B cell (primary cell): Measurements from ENCODE around the gene ZBTB3. TPM values are rescaled to one million over a fixed set of nuclear protein-coding genes. Genes with fewer than 3 reads are reported as not detected.
A peak's percentile ranks its signal among the peaks of the same experiment; 100 is the strongest.

Experiments used
- ATAC-seq: fragments of 200-7000 bp; cut with Tn5 transposase; one replicate; pipeline ENCODE4 v1.10.0; 2021; ENCODE audit warnings: low read depth, mild to moderate bottlenecking, moderate number of reproducible peaks, moderate library complexity
- CTCF ChIA-PET: fragments of 350-600 bp; sonication (Branson Sonifier 250); formaldehyde crosslinking; loops from one replicate; lab custom pipeline; 2021; ENCODE audit warnings: antibody characterized with exemption, inconsistent platforms; lab: Charles Lee
- POLR2A ChIA-PET: fragments of 350-600 bp; sonication (Branson Sonifier 250); formaldehyde crosslinking; loops from one replicate; lab custom pipeline; 2021; ENCODE audit warnings: antibody characterized with exemption; lab: Charles Lee
- DNase-seq: peaks from one replicate; pipeline ENCODE4 v3.0.0; 2013
- H2AFZ ChIP-seq: 2 replicates; pipeline ENCODE4 v1.6.1; 2012; ENCODE audit warnings: mild to moderate bottlenecking, low read depth, low read length; ENCODE audit not compliant: insufficient read depth, poor library complexity, severe bottlenecking
- H3K27ac ChIP-seq, 2 donors: 1 replicate in 1 of 2; 2 replicates in 1 of 2; pipeline ENCODE4 v1.5.1; 2012 to 2013; ENCODE audit warnings: low read length in 2 of 2, mild to moderate bottlenecking in 2 of 2, moderate library complexity in 1 of 2
- H3K27me3 ChIP-seq, 4 experiments: fragments of 200-600 bp in 1 of 4; sonication (generic) in 1 of 4; replicated peaks in 1 of 4; 1 replicate in 2 of 4; 2 replicates in 2 of 4; pipeline versions ENCODE4 v1.6.1 to v1.7.0; 2013 to 2016; ENCODE audit warnings: low read length in 3 of 4, mild to moderate bottlenecking in 2 of 4, mixed read lengths in 1 of 4, moderate library complexity in 1 of 4; ENCODE audit not compliant: insufficient read depth in 4 of 4, control insufficient read depth in 3 of 4; ENCODE audit errors: control extremely low read depth in 1 of 4
- H3K36me3 ChIP-seq, 2 experiments: replicated peaks in 1 of 2; 1 replicate in 1 of 2; 2 replicates in 1 of 2; pipeline versions ENCODE4 v1.6.1 to v1.7.1; 2013; ENCODE audit warnings: low read length in 1 of 2; ENCODE audit not compliant: insufficient read depth in 2 of 2, control insufficient read depth in 1 of 2; ENCODE audit errors: control extremely low read depth in 1 of 2, extremely low read depth in 1 of 2
- H3K4me1 ChIP-seq, 2 donors: fragments of 200-600 bp in 1 of 2; sonication (generic) in 1 of 2; 1 replicate in 1 of 2; 2 replicates in 1 of 2; pipeline versions ENCODE4 v1.5.1 to v1.6.1; 2013 to 2017; ENCODE audit warnings: low read length in 2 of 2; ENCODE audit not compliant: control insufficient read depth in 2 of 2, insufficient read depth in 2 of 2
- H3K4me2 ChIP-seq: replicated peaks from 2 replicates; pipeline ENCODE3; 2012; ENCODE audit warnings: mild to moderate bottlenecking, low read depth, low read length; ENCODE audit not compliant: poor library complexity, severe bottlenecking
- H3K4me3 ChIP-seq, 5 experiments: fragments of 200-600 bp in 1 of 5; sonication (generic) in 1 of 5; 1 replicate in 3 of 5; 2 replicates in 2 of 5; pipeline versions ENCODE4 v1.5.1 to v1.7.0; 2011 to 2016; ENCODE audit warnings: low read length in 4 of 5, mild to moderate bottlenecking in 4 of 5, low read depth in 2 of 5, control low read depth in 1 of 5, moderate library complexity in 1 of 5; ENCODE audit not compliant: insufficient read depth in 1 of 5; ENCODE audit errors: control extremely low read depth in 1 of 5, extremely low read depth in 1 of 5
- H3K79me2 ChIP-seq: fragments of 200-600 bp; sonication (generic); one replicate; pipeline ENCODE4 v1.6.0; 2016; ENCODE audit warnings: low read length; ENCODE audit not compliant: control insufficient read depth, insufficient read depth
- H3K9ac ChIP-seq: fragments of 200-600 bp; sonication (generic); 2 replicates; pipeline ENCODE4 v1.6.1; 2017; ENCODE audit warnings: mild to moderate bottlenecking, low read length, moderate library complexity
- H3K9me3 ChIP-seq, 3 donors: one replicate each; pipeline versions ENCODE4 v1.6.1 to v1.7.1; 2013; ENCODE audit warnings: low read length in 2 of 3; ENCODE audit not compliant: control insufficient read depth in 2 of 3, insufficient read depth in 1 of 3; ENCODE audit errors: control extremely low read depth in 1 of 3
- H4K20me1 ChIP-seq: 2 replicates; pipeline ENCODE4 v1.6.0; 2012; ENCODE audit warnings: mild to moderate bottlenecking, low read length; ENCODE audit not compliant: insufficient read depth, control insufficient read depth, poor library complexity, severe bottlenecking
- H3K27ac Mint-ChIP-seq: one replicate; pipeline ENCODE4 v1.8.0; 2021; ENCODE audit warnings: mixed read lengths
- H3K27me3 Mint-ChIP-seq: one replicate; pipeline ENCODE4 v1.8.0; 2021; ENCODE audit warnings: mixed read lengths
- H3K4me1 Mint-ChIP-seq: one replicate; pipeline ENCODE4 v1.8.0; 2021; ENCODE audit warnings: mixed read lengths
- H3K4me3 Mint-ChIP-seq: one replicate; pipeline ENCODE4 v1.8.0; 2021; ENCODE audit warnings: mixed read lengths
- H3K9me3 Mint-ChIP-seq: one replicate; pipeline ENCODE4 v1.8.0; 2022; ENCODE audit warnings: mixed read lengths; ENCODE audit not compliant: insufficient read depth
- CTCF ChIP-seq: fragments of 200-600 bp; IDR thresholded peaks from one replicate; pipeline ENCODE4 v1.8.0; 2022; ENCODE audit warnings: antibody characterized with exemption, mild to moderate bottlenecking
- EZH2 ChIP-seq: IDR thresholded peaks from 2 replicates; pipeline ENCODE4 v1.6.1; 2012; ENCODE audit warnings: borderline replicate concordance, low read depth, mild to moderate bottlenecking, moderate library complexity, low read length; ENCODE audit not compliant: insufficient read depth, poor library complexity, severe bottlenecking
- WGBS: methylation state at CpG from one replicate; pipeline ENCODE4 v1.1.5; 2013; ENCODE audit warnings: missing lambda C conversion rate; ENCODE audit not compliant: insufficient coverage; 5-methylcytosine and 5-hydroxymethylcytosine counted together
- intact Hi-C: fragments of 100-400 bp; cut with micrococcal nuclease; formaldehyde crosslinking; loops from one replicate; pipeline ENCODE4 v1.10.0; 2022
- polyA plus RNA-seq: library from polyadenylated mRNA; depleted of rRNA; stranded (reverse); fragments of >200 nt; gene quantifications from 2 replicates; pipeline ENCODE4 v1.2.3, GENCODE V29; 2012
- total RNA-seq, 2 donors: library from RNA; stranded (reverse); fragments of 120-200 nt in 1 of 2; gene quantifications; 1 replicate in 1 of 2; 2 replicates in 1 of 2; pipeline versions ENCODE4 v1.2.3 to v1.2.4, GENCODE V29; 2013 to 2022

ZBTB3 gene
- total and polyA plus RNA-seq, 2 donors (not counting 1 experiment from before 2014, with no cell fraction given), result 8.7 to 22.0 TPM

DNA sequence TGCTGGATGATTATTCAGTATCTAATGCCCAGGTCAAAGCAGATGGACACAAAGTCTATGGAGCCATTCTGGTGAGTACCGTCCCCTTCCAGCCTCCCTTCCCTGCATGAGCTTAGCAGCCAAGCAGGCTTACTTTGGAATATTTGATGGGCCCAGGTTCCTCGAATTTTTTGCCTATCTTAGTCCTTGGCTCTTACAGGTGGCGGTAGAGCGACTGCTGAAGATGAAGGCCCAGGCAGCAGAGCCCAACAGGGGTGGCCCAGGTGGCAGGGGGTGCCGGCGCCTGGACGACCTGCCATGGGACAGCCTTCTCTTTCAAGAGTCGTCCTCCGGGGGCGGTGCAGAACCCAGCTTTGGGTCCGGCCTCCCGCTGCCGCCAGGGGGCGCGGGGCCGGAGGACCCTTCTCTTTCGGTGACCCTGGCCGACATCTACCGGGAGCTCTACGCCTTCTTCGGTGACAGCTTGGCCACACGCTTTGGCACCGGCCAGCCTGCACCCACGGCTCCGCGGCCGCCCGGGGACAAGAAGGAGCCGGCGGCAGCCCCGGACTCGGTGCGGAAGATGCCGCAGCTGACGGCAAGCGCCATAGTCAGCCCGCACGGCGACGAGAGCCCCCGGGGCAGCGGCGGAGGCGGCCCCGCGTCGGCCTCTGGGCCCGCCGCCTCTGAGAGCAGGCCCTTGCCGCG, 32.5 kb upstream of the ZBTB3 start:
- peak overlapping the region; percentile 87 for H3K9ac ChIP-seq
- H3K9me3 Mint-ChIP-seq, result no peaks in the 10 kb centered on the region
- peaks cover 25 to 32% of the 10 kb centered on the region in 2 donors for H3K4me1 ChIP-seq
- peak overlapping the region; percentile 94 for H3K27ac Mint-ChIP-seq
- H3K9me3 ChIP-seq, result no peaks in the 10 kb centered on the region
- no peaks in the 10 kb centered on the region for H3K27me3 ChIP-seq
- DNase-seq, result peak; percentile 93
- intact Hi-C loops, result loop anchor here (1.0 to 10.0 kb wide), 12 partner anchors 15 to 392 kb away; partner anchors contain the start of genes NXF1, POLR2G, TAF6L and TTC9C
- peak overlapping the region; percentile 81 for H3K4me2 ChIP-seq
- TF ChIP-seq CTCF, result peak; percentile 97
- no peak for TF ChIP-seq EZH2
- peaks cover 44% of the 10 kb centered on the region for H3K4me1 Mint-ChIP-seq
- peak overlapping the region; percentile 68 to 78 for H3K27ac ChIP-seq
- ChIA-PET POLR2A (interaction anchor here (0.6 to 3.7 kb wide), 15 partner anchors 15 to 1357 kb away, joined by 3 to 60 read pairs (median 7); partner anchors contain the start of genes C11orf98, CPSF7, CSKMT and HNRNPUL2), CTCF (interaction anchor here (0.6 to 7.2 kb wide), 42 partner anchors 9 to 392 kb away, joined by 3 to 101 read pairs (median 4); partner anchors contain the start of genes B3GAT3, BSCL2, EEF1G and GANAB)
- peak; percentile 73 for ATAC-seq
- peaks cover 12% of the 10 kb centered on the region for H4K20me1 ChIP-seq
- peak overlapping the region; percentile 87 to 97 (median 94) for H3K4me3 ChIP-seq
- no peaks in the 10 kb centered on the region for H3K27me3 Mint-ChIP-seq
- H3K79me2 ChIP-seq, result peaks cover 37% of the 10 kb centered on the region
- peaks cover 1 to 25% of the 10 kb centered on the region in 2 experiments for H3K36me3 ChIP-seq
- peak overlapping the region; percentile 89 for H3K4me3 Mint-ChIP-seq
- 3% methylated on average over 51 of the region's 51 CpGs for WGBS
- peak overlapping the region; percentile 83 for H2AFZ ChIP-seq

DNA sequence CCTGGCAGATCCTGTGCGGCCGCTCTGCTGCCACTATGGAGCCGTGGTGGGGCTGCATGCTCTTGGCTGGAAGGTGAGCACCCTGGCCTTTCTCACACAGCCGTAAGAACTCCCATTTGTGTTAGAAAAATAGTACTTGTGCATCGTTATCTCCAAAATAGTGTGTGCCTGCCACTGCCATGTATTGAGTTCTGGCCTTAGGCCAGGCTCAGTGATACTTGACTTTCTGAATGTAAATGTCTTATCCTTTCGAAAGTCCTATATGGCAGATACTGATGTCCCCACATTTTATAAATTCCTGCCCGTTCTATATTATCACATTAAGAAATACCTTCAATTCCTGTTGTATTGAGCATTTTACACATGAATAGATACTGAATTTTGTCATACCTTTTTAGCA, 28.8 kb upstream of the ZBTB3 start:
- WGBS, result 98% methylated on average over 5 of the region's 7 CpGs
- Histone ChIP-seq H4K20me1 (no peaks in the 10 kb centered on the region), H3K79me2 (peaks cover 7% of the 10 kb centered on the region), H2AFZ (no peak overlapping the region), H3K4me1 (peaks cover 8% of the 10 kb centered on the region in 2 donors), H3K27me3 (no peaks in the 10 kb centered on the region), H3K27ac (no peak overlapping the region), H3K9ac (no peak overlapping the region), H3K4me3 (no peak overlapping the region), H3K4me2 (no peak overlapping the region), H3K9me3 (no peaks in the 10 kb centered on the region), H3K36me3 (peaks cover 1 to 13% of the 10 kb centered on the region in 2 experiments)
- intact Hi-C loops, result loop anchor here (10.0 kb wide), 1 partner anchor 388 kb away; no protein-coding TSS in a partner anchor
- peaks cover 14% of the 10 kb centered on the region for H3K4me1 Mint-ChIP-seq
- no peak for ATAC-seq
- H3K27me3 Mint-ChIP-seq, result no peaks in the 10 kb centered on the region
- ChIA-PET CTCF (interaction anchor here (7.2 kb wide), 1 partner anchor 81 kb away, joined by 101 read pairs; no protein-coding TSS in a partner anchor), POLR2A (interaction anchor here (0.7 kb wide), 1 partner anchor 892 kb away, joined by 5 read pairs; no protein-coding TSS in a partner anchor)
- H3K27ac Mint-ChIP-seq, result no peak overlapping the region
- H3K4me3 Mint-ChIP-seq, result no peak overlapping the region
- no peak for TF ChIP-seq CTCF
- TF ChIP-seq EZH2, result no peak
- no peak for DNase-seq
- no peaks in the 10 kb centered on the region for H3K9me3 Mint-ChIP-seq
